B cell (primary cell): ENCODE measurements around the gene RNF212B. TPM values are rescaled to one million over a fixed set of nuclear protein-coding genes. Genes with fewer than 3 reads are reported as not detected.
"Not testable (repeated sequence)": the region's sequence is repeated elsewhere in the genome, so short reads cannot be mapped to it uniquely, and the experiment has no call there.

Source experiments
- ATAC-seq: fragments of 200-7000 bp; cut with Tn5 transposase; one replicate; pipeline ENCODE4 v1.10.0; 2021; ENCODE audit warnings: low read depth, mild to moderate bottlenecking, moderate number of reproducible peaks, moderate library complexity
- CTCF ChIA-PET: fragments of 350-600 bp; sonication (Branson Sonifier 250); formaldehyde crosslinking; loops from one replicate; lab custom pipeline; 2021; ENCODE audit warnings: antibody characterized with exemption, inconsistent platforms; lab: Charles Lee
- POLR2A ChIA-PET: fragments of 350-600 bp; sonication (Branson Sonifier 250); formaldehyde crosslinking; loops from one replicate; lab custom pipeline; 2021; ENCODE audit warnings: antibody characterized with exemption; lab: Charles Lee
- DNase-seq: peaks from one replicate; pipeline ENCODE4 v3.0.0; 2013
- H2AFZ ChIP-seq: 2 replicates; pipeline ENCODE4 v1.6.1; 2012; ENCODE audit warnings: mild to moderate bottlenecking, low read depth, low read length; ENCODE audit not compliant: insufficient read depth, poor library complexity, severe bottlenecking
- H3K27ac ChIP-seq, 2 donors: 1 replicate in 1 of 2; 2 replicates in 1 of 2; pipeline ENCODE4 v1.5.1; 2012 to 2013; ENCODE audit warnings: low read length in 2 of 2, mild to moderate bottlenecking in 2 of 2, moderate library complexity in 1 of 2
- H3K27me3 ChIP-seq, 4 experiments: fragments of 200-600 bp in 1 of 4; sonication (generic) in 1 of 4; replicated peaks in 1 of 4; 1 replicate in 2 of 4; 2 replicates in 2 of 4; pipeline versions ENCODE4 v1.6.1 to v1.7.0; 2013 to 2016; ENCODE audit warnings: low read length in 3 of 4, mild to moderate bottlenecking in 2 of 4, mixed read lengths in 1 of 4, moderate library complexity in 1 of 4; ENCODE audit not compliant: insufficient read depth in 4 of 4, control insufficient read depth in 3 of 4; ENCODE audit errors: control extremely low read depth in 1 of 4
- H3K36me3 ChIP-seq, 2 experiments: replicated peaks in 1 of 2; 1 replicate in 1 of 2; 2 replicates in 1 of 2; pipeline versions ENCODE4 v1.6.1 to v1.7.1; 2013; ENCODE audit warnings: low read length in 1 of 2; ENCODE audit not compliant: insufficient read depth in 2 of 2, control insufficient read depth in 1 of 2; ENCODE audit errors: control extremely low read depth in 1 of 2, extremely low read depth in 1 of 2
- H3K4me1 ChIP-seq, 2 donors: fragments of 200-600 bp in 1 of 2; sonication (generic) in 1 of 2; 1 replicate in 1 of 2; 2 replicates in 1 of 2; pipeline versions ENCODE4 v1.5.1 to v1.6.1; 2013 to 2017; ENCODE audit warnings: low read length in 2 of 2; ENCODE audit not compliant: control insufficient read depth in 2 of 2, insufficient read depth in 2 of 2
- H3K4me2 ChIP-seq: replicated peaks from 2 replicates; pipeline ENCODE3; 2012; ENCODE audit warnings: mild to moderate bottlenecking, low read depth, low read length; ENCODE audit not compliant: poor library complexity, severe bottlenecking
- H3K4me3 ChIP-seq, 5 experiments: fragments of 200-600 bp in 1 of 5; sonication (generic) in 1 of 5; 1 replicate in 3 of 5; 2 replicates in 2 of 5; pipeline versions ENCODE4 v1.5.1 to v1.7.0; 2011 to 2016; ENCODE audit warnings: low read length in 4 of 5, mild to moderate bottlenecking in 4 of 5, low read depth in 2 of 5, control low read depth in 1 of 5, moderate library complexity in 1 of 5; ENCODE audit not compliant: insufficient read depth in 1 of 5; ENCODE audit errors: control extremely low read depth in 1 of 5, extremely low read depth in 1 of 5
- H3K79me2 ChIP-seq: fragments of 200-600 bp; sonication (generic); one replicate; pipeline ENCODE4 v1.6.0; 2016; ENCODE audit warnings: low read length; ENCODE audit not compliant: control insufficient read depth, insufficient read depth
- H3K9ac ChIP-seq: fragments of 200-600 bp; sonication (generic); 2 replicates; pipeline ENCODE4 v1.6.1; 2017; ENCODE audit warnings: mild to moderate bottlenecking, low read length, moderate library complexity
- H3K9me3 ChIP-seq, 3 donors: one replicate each; pipeline versions ENCODE4 v1.6.1 to v1.7.1; 2013; ENCODE audit warnings: low read length in 2 of 3; ENCODE audit not compliant: control insufficient read depth in 2 of 3, insufficient read depth in 1 of 3; ENCODE audit errors: control extremely low read depth in 1 of 3
- H4K20me1 ChIP-seq: 2 replicates; pipeline ENCODE4 v1.6.0; 2012; ENCODE audit warnings: mild to moderate bottlenecking, low read length; ENCODE audit not compliant: insufficient read depth, control insufficient read depth, poor library complexity, severe bottlenecking
- H3K27ac Mint-ChIP-seq: one replicate; pipeline ENCODE4 v1.8.0; 2021; ENCODE audit warnings: mixed read lengths
- H3K27me3 Mint-ChIP-seq: one replicate; pipeline ENCODE4 v1.8.0; 2021; ENCODE audit warnings: mixed read lengths
- H3K4me1 Mint-ChIP-seq: one replicate; pipeline ENCODE4 v1.8.0; 2021; ENCODE audit warnings: mixed read lengths
- H3K4me3 Mint-ChIP-seq: one replicate; pipeline ENCODE4 v1.8.0; 2021; ENCODE audit warnings: mixed read lengths
- H3K9me3 Mint-ChIP-seq: one replicate; pipeline ENCODE4 v1.8.0; 2022; ENCODE audit warnings: mixed read lengths; ENCODE audit not compliant: insufficient read depth
- EZH2 ChIP-seq: IDR thresholded peaks from 2 replicates; pipeline ENCODE4 v1.6.1; 2012; ENCODE audit warnings: borderline replicate concordance, low read depth, mild to moderate bottlenecking, moderate library complexity, low read length; ENCODE audit not compliant: insufficient read depth, poor library complexity, severe bottlenecking
- WGBS: methylation state at CpG from one replicate; pipeline ENCODE4 v1.1.5; 2013; ENCODE audit warnings: missing lambda C conversion rate; ENCODE audit not compliant: insufficient coverage; 5-methylcytosine and 5-hydroxymethylcytosine counted together
- intact Hi-C: fragments of 100-400 bp; cut with micrococcal nuclease; formaldehyde crosslinking; loops from one replicate; pipeline ENCODE4 v1.10.0; 2022
- polyA plus RNA-seq: library from polyadenylated mRNA; depleted of rRNA; stranded (reverse); fragments of >200 nt; gene quantifications from 2 replicates; pipeline ENCODE4 v1.2.3, GENCODE V29; 2012
- total RNA-seq, 2 donors: library from RNA; stranded (reverse); fragments of 120-200 nt in 1 of 2; gene quantifications; 1 replicate in 1 of 2; 2 replicates in 1 of 2; pipeline versions ENCODE4 v1.2.3 to v1.2.4, GENCODE V29; 2013 to 2022
- TF ChIP-seq, protein P1 (sequence below): fragments of 200-600 bp; IDR thresholded peaks from one replicate; pipeline ENCODE4 v1.8.0; 2022; ENCODE audit warnings: antibody characterized with exemption, mild to moderate bottlenecking

The RNF212B gene
- total and polyA plus RNA-seq, 2 donors (not counting 1 experiment from before 2014, with no cell fraction given), result not detected

- no peak overlapping the region for H3K27ac ChIP-seq
- no peaks in the 10 kb centered on the region for H3K9me3 ChIP-seq
- DNase-seq (no peak), ATAC-seq (no peak)
- no peak for TF ChIP-seq EZH2
- TF ChIP-seq, protein P1, sequence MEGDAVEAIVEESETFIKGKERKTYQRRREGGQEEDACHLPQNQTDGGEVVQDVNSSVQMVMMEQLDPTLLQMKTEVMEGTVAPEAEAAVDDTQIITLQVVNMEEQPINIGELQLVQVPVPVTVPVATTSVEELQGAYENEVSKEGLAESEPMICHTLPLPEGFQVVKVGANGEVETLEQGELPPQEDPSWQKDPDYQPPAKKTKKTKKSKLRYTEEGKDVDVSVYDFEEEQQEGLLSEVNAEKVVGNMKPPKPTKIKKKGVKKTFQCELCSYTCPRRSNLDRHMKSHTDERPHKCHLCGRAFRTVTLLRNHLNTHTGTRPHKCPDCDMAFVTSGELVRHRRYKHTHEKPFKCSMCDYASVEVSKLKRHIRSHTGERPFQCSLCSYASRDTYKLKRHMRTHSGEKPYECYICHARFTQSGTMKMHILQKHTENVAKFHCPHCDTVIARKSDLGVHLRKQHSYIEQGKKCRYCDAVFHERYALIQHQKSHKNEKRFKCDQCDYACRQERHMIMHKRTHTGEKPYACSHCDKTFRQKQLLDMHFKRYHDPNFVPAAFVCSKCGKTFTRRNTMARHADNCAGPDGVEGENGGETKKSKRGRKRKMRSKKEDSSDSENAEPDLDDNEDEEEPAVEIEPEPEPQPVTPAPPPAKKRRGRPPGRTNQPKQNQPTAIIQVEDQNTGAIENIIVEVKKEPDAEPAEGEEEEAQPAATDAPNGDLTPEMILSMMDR, result no peak
- ChIA-PET POLR2A (no interaction called here), CTCF (interaction anchor here (1.2 to 1.5 kb wide), 2 partner anchors 18 to 121 kb away, joined by 6 to 8 read pairs; no protein-coding TSS in a partner anchor)
- H3K4me3 ChIP-seq, result no peak overlapping the region
- no peaks in the 10 kb centered on the region for H4K20me1 ChIP-seq
- no peaks in the 10 kb centered on the region for H3K79me2 ChIP-seq
- H3K9ac ChIP-seq, result no peak overlapping the region
- intact Hi-C loops, result no loop called here
- Mint-ChIP-seq H3K9me3 (no peaks in the 10 kb centered on the region), H3K27ac (no peak overlapping the region), H3K4me1 (no peaks in the 10 kb centered on the region), H3K27me3 (peaks cover 46% of the 10 kb centered on the region), H3K4me3 (no peak overlapping the region)
- peaks cover 0 to 14% (median 4%) of the 10 kb centered on the region in 4 experiments for H3K27me3 ChIP-seq
- H3K4me1 ChIP-seq, result no peaks in the 10 kb centered on the region
- no peak overlapping the region for H2AFZ ChIP-seq
- no peak overlapping the region for H3K4me2 ChIP-seq
- H3K36me3 ChIP-seq, result no peaks in the 10 kb centered on the region
Observed at GRCh38 chr14:23259426-23259825, 21.7 kb downstream of the RNF212B start.

- H3K79me2 ChIP-seq, H3K4me3 ChIP-seq, H3K4me3 Mint-ChIP-seq, H3K4me1 ChIP-seq, H3K27ac Mint-ChIP-seq, H3K9me3 ChIP-seq, H3K9me3 Mint-ChIP-seq, POLR2A ChIA-PET, H3K4me2 ChIP-seq, H3K36me3 ChIP-seq, DNase-seq, ATAC-seq, H2AFZ ChIP-seq, H3K4me1 Mint-ChIP-seq, H4K20me1 ChIP-seq, H3K9ac ChIP-seq, intact Hi-C loops, H3K27ac ChIP-seq: not testable (repeated sequence)
- H3K27me3 Mint-ChIP-seq, result peaks cover 47% of the 10 kb centered on the region
- 63% methylated on average over 6 of the region's 8 CpGs for WGBS
- peaks cover 0 to 14% (median 4%) of the 10 kb centered on the region in 4 experiments for H3K27me3 ChIP-seq
- CTCF ChIA-PET, result interaction anchor here (0.9 to 1.5 kb wide), 2 partner anchors 119 to 140 kb away, joined by 3 to 6 read pairs; no protein-coding TSS in a partner anchor
Observed at GRCh38 chr14:23260849-23261248, 23.1 kb downstream of the RNF212B start.
